ENCODE data around the gene SPACDR. TPM values are rescaled to one million over a fixed set of nuclear protein-coding genes. Genes with fewer than 3 reads are reported as not detected.

SPACDR gene
- total and polyA plus RNA-seq, 9 donors, result 0.98 to 3.4 (median 1.5) TPM

DNA sequence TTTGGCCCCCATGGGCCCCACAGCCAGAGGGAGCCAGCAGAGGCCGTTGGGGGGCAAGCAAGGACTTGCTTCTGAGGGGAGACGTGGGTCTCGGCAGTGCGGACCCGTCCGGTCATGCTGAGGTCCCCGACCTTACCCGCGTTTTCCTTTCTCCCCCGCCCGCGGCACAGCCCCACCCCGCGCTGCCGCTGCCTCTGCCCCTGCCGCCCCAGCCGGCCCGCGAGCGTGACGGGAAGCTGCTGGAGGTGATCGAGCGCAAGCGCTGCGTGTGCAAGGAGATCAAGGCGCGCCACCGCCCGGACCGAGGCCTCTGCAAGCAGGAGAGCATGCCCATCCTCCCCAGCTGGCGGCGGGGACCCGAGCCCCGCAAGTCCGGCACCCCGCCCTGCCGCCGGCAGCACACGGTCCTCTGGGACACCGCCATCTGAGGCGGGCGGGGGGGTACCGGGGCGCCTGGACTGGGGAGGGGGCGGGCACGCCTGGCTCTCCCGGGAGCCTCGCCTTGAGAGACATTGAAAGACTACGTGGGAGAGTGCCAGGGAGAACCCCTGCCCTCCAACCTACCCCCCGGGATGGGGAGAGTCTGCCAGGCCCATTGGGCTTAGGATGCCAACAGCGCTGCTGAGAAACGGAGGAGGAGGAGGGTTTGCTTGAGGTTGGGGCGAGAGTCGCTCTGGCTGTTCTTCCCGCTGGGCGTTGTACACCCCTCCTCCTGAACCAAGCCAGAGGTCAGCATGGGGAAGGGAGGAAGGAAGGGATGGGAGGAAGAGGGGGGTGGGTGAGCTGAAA lies 29.6 kb upstream of the SPACDR start:
- Histone ChIP-seq H3K36me3 (ENCODE audit: control insufficient read depth, insufficient read depth, low read length) (peaks cover under 1% of the 10 kb centered on the region), H3K27me3 (ENCODE audit: control insufficient read depth, insufficient read depth, low read length) (peaks cover 2% of the 10 kb centered on the region), H3K4me3 (ENCODE audit: low read length) (no peak overlapping the region), H3K27ac (ENCODE audit: low read length) (no peak overlapping the region), H3K4me1 (ENCODE audit: control insufficient read depth, insufficient read depth, low read length) (peaks cover 23% of the 10 kb centered on the region), H3K9me3 (replicated peaks; ENCODE audit: control insufficient read depth, low read depth, low read length) (no peaks in the 10 kb centered on the region)
- no peak for DNase-seq
- 17% methylated on average over 45 of the region's 56 CpGs for WGBS (ENCODE audit: insufficient coverage)

DNA sequence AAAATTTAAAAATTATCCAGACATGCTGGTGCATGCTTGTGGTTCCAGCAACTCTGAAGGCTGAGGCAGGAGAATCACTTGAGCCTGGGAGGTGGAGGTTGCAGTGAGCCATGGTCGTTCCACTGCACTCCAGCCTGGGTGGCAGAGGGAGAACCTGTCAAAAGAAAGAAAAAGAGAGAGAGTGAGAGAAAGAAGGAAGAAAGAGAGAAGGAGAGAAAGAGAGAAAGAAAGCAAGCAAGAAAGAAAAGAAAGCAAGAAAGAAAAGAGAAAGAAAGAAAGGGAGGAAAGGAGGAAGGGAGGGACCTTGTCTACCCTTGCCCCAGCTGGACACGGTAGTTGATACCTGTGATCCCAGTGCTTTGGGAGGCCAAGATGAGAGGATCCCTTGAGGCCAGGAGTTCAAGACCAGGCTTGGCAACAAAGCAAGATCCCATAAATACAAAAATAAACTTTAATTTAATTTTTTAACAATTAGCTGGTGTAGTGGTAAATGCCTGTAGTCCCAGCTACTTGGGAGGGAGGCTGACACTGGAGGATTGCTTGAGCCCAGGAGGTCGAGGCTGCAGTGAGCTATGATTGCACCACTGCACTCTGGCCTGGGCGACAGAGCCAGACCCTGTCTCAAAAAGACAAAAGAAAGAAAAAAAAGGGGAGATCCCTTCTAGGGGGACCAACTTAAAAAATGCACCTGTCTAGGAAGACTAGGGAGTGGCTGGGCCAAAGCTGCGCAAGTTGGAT lies 28.8 kb upstream of the SPACDR start:
- Histone ChIP-seq H3K27ac (ENCODE audit: low read length) (no peak overlapping the region), H3K4me3 (ENCODE audit: low read length) (no peak overlapping the region), H3K36me3 (ENCODE audit: control insufficient read depth, insufficient read depth, low read length) (peaks cover 7% of the 10 kb centered on the region), H3K9me3 (replicated peaks; ENCODE audit: control insufficient read depth, low read depth, low read length) (no peaks in the 10 kb centered on the region), H3K27me3 (ENCODE audit: control insufficient read depth, insufficient read depth, low read length) (peaks cover 2% of the 10 kb centered on the region), H3K4me1 (ENCODE audit: control insufficient read depth, insufficient read depth, low read length) (peaks cover 23% of the 10 kb centered on the region)
- DNase-seq, result no peak
- whole genome bisulfite sequencing (ENCODE audit: insufficient coverage), result 71% methylated on average over 4 of the region's 5 CpGs

DNA sequence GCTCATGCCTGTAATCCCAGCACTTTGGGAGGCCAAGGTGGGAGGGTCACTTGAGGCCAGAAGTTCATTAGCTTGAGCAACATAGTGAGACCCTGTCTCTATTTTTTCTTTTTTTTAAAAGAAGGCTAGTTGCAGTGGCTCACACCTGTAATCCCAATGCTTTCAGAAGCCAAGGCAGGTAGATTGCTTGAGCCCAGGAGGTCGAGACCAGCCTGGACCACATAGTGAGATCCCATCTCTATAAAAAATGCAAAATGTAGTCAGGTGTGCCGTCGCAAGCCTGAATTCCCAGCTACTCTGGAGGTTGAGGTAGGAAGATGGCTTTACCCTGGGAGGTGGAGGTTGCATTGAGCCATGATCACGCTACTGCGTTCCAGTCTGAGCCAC lies 27.1 kb upstream of the SPACDR start:
- 97% methylated on average over 2 of the region's 5 CpGs for whole genome bisulfite sequencing (ENCODE audit: insufficient coverage)
- no peak for DNase-seq
- Histone ChIP-seq H3K4me1 (ENCODE audit: control insufficient read depth, insufficient read depth, low read length) (peaks cover 23% of the 10 kb centered on the region), H3K36me3 (ENCODE audit: control insufficient read depth, insufficient read depth, low read length) (peaks cover 7% of the 10 kb centered on the region), H3K4me3 (ENCODE audit: low read length) (no peak overlapping the region), H3K9me3 (replicated peaks; ENCODE audit: control insufficient read depth, low read depth, low read length) (no peaks in the 10 kb centered on the region), H3K27me3 (ENCODE audit: control insufficient read depth, insufficient read depth, low read length) (peaks cover 2% of the 10 kb centered on the region), H3K27ac (ENCODE audit: low read length) (no peak overlapping the region)

GRCh38 chr7:100490483-100491191 lies 26.6 kb upstream of the SPACDR start:
- Histone ChIP-seq H3K36me3 (ENCODE audit: control insufficient read depth, insufficient read depth, low read length) (peaks cover 7% of the 10 kb centered on the region), H3K9me3 (replicated peaks; ENCODE audit: control insufficient read depth, low read depth, low read length) (no peaks in the 10 kb centered on the region)
- WGBS (ENCODE audit: insufficient coverage), result 78% methylated on average over 19 of the region's 25 CpGs

GRCh38 chr7:100489824-100490223 lies 25.8 kb upstream of the SPACDR start:
- H3K4me3 ChIP-seq (ENCODE audit: low read length), result no peak overlapping the region
- peaks cover 27% of the 10 kb centered on the region for H3K4me1 ChIP-seq (ENCODE audit: control insufficient read depth, insufficient read depth, low read length)
- H3K27ac ChIP-seq (ENCODE audit: low read length), result no peak overlapping the region
- 20% methylated on average over 2 of the region's 9 CpGs for WGBS (ENCODE audit: insufficient coverage)
- peak; percentile 98 for DNase-seq
- no peaks in the 10 kb centered on the region for H3K9me3 ChIP-seq (replicated peaks; ENCODE audit: control insufficient read depth, low read depth, low read length)
- peaks cover 2% of the 10 kb centered on the region for H3K27me3 ChIP-seq (ENCODE audit: control insufficient read depth, insufficient read depth, low read length)
- H3K36me3 ChIP-seq (ENCODE audit: control insufficient read depth, insufficient read depth, low read length), result peaks cover 7% of the 10 kb centered on the region

More at GRCh38 chr7:100490483-100491191, 26.6 kb upstream of the SPACDR start:
- no peak for DNase-seq
- Histone ChIP-seq H3K4me3 (ENCODE audit: low read length) (no peak overlapping the region), H3K4me1 (ENCODE audit: control insufficient read depth, insufficient read depth, low read length) (peaks cover 25% of the 10 kb centered on the region), H3K27ac (ENCODE audit: low read length) (no peak overlapping the region), H3K27me3 (ENCODE audit: control insufficient read depth, insufficient read depth, low read length) (peaks cover 2% of the 10 kb centered on the region)

DNA sequence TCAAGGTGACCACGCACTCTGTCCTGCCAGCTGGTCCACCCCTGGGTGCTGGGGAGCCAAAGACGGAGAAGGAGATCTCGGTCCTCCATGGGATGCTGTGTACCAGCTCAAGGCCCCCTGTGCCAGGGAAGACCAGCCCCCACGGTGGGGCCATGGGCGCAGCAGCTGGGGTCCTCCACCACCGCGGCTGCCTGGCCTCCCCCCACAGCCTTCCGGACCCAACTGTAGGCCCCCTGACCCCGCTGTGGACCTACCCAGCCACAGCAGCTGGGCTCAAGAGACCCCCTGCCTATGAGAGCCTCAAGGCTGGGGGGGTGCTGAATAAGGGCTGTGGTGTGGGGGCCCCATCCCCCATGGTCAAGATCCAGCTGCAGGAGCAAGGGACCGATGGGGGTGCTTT lies 25.1 kb upstream of the SPACDR start:
- H3K4me3 ChIP-seq (ENCODE audit: low read length), result no peak overlapping the region
- no peaks in the 10 kb centered on the region for H3K9me3 ChIP-seq (replicated peaks; ENCODE audit: control insufficient read depth, low read depth, low read length)
- peaks cover 2% of the 10 kb centered on the region for H3K27me3 ChIP-seq (ENCODE audit: control insufficient read depth, insufficient read depth, low read length)
- no peak overlapping the region for H3K27ac ChIP-seq (ENCODE audit: low read length)
- WGBS (ENCODE audit: insufficient coverage), result 77% methylated on average over 4 of the region's 10 CpGs
- H3K4me1 ChIP-seq (ENCODE audit: control insufficient read depth, insufficient read depth, low read length), result peaks cover 32% of the 10 kb centered on the region
- DNase-seq, result no peak
- peaks cover 7% of the 10 kb centered on the region for H3K36me3 ChIP-seq (ENCODE audit: control insufficient read depth, insufficient read depth, low read length)

GRCh38 chr7:100488333-100489095 lies 24.5 kb upstream of the SPACDR start:
- 92% methylated on average over 33 of the region's 44 CpGs for WGBS (ENCODE audit: insufficient coverage)
- DNase-seq, result no peak
- peaks cover 32% of the 10 kb centered on the region for H3K4me1 ChIP-seq (ENCODE audit: control insufficient read depth, insufficient read depth, low read length)
- H3K27me3 ChIP-seq (ENCODE audit: control insufficient read depth, insufficient read depth, low read length), result peaks cover 2% of the 10 kb centered on the region
- no peak overlapping the region for H3K4me3 ChIP-seq (ENCODE audit: low read length)
- H3K9me3 ChIP-seq (replicated peaks; ENCODE audit: control insufficient read depth, low read depth, low read length), result no peaks in the 10 kb centered on the region
- peaks cover 7% of the 10 kb centered on the region for H3K36me3 ChIP-seq (ENCODE audit: control insufficient read depth, insufficient read depth, low read length)
- H3K27ac ChIP-seq (ENCODE audit: low read length), result no peak overlapping the region

GRCh38 chr7:100486753-100487446 lies 22.8 kb upstream of the SPACDR start:
- DNase-seq, result no peak

DNA sequence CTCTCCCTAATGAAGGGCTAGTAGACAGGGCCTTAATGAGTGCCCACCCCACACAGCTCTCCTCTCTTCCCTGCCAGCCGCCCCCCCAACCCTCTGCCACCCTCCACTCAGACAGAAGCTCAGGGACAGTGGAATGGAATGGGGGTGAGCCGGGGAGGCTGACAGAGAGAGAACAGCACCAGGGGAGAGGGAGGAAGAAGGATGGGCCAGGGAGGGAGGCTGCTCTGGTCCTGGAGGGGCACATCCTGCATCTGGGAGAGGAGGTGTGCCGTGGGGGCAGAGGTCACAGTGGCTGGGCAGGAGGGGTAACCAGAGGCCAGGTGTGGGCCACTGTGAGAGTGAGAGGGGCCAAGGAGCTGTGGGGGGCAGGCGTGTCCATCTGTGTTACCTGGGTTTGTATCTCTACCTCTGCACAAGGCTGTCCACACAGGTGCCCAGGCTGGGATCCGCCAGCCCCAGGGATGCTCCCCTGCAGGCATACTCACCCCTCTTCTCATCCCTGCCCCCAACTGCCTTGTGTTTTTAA lies 22.1 kb upstream of the SPACDR start:
- Histone ChIP-seq H3K27me3 (ENCODE audit: control insufficient read depth, insufficient read depth, low read length) (no peaks in the 10 kb centered on the region), H3K36me3 (ENCODE audit: control insufficient read depth, insufficient read depth, low read length) (peaks cover 7% of the 10 kb centered on the region), H3K4me1 (ENCODE audit: control insufficient read depth, insufficient read depth, low read length) (peaks cover 34% of the 10 kb centered on the region), H3K4me3 (ENCODE audit: low read length) (no peak overlapping the region), H3K9me3 (replicated peaks; ENCODE audit: control insufficient read depth, low read depth, low read length) (no peaks in the 10 kb centered on the region), H3K27ac (ENCODE audit: low read length) (no peak overlapping the region)
- 78% methylated on average over 2 of the region's 5 CpGs for WGBS (ENCODE audit: insufficient coverage)
- no peak for DNase-seq

More at GRCh38 chr7:100486753-100487446, 22.8 kb upstream of the SPACDR start:
- H3K4me1 ChIP-seq (ENCODE audit: control insufficient read depth, insufficient read depth, low read length), result peaks cover 34% of the 10 kb centered on the region
- peaks cover 7% of the 10 kb centered on the region for H3K36me3 ChIP-seq (ENCODE audit: control insufficient read depth, insufficient read depth, low read length)
- H3K27me3 ChIP-seq (ENCODE audit: control insufficient read depth, insufficient read depth, low read length), result no peaks in the 10 kb centered on the region
- H3K9me3 ChIP-seq (replicated peaks; ENCODE audit: control insufficient read depth, low read depth, low read length), result no peaks in the 10 kb centered on the region
- H3K27ac ChIP-seq (ENCODE audit: low read length), result no peak overlapping the region
- no peak overlapping the region for H3K4me3 ChIP-seq (ENCODE audit: low read length)
- 78% methylated on average over 24 of the region's 30 CpGs for WGBS (ENCODE audit: insufficient coverage)

All from muscle of leg (tissue), 11 donors.